ENCODE data around the gene ADAMTS9. TPM values are rescaled to one million over a fixed set of nuclear protein-coding genes. Genes with fewer than 3 reads are reported as not detected.
A peak's percentile ranks its signal among the peaks of the same experiment; 100 is the strongest.

Gene ADAMTS9
- total RNA-seq, 1 donor from 2014 or later = 123 TPM

DNA sequence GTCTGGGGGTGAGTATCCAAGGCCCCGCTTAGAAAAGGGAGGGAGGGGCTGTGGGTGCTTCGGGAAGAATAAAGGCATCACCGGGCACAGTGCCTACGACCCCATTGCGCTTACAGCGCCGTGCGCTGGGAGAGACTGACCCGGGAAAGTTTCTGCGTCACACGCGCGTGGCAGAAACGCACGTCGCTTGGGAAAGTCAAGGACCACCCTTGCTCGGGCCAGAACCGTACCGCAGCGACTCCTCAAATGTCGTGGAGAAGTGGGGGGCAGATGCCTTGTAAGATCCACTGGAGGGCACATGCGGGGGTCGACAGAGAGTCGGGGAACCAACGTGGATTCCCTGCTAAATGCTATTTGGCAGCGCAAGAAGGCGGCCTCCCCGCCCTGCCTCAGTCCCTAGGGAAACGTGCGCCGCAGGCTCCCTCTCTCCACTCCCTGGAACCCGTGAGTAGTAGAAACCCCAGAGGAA, 2.4 kb downstream of the ADAMTS9 start:
- DNase-seq (ENCODE audit: low read depth) = no peak

DNA sequence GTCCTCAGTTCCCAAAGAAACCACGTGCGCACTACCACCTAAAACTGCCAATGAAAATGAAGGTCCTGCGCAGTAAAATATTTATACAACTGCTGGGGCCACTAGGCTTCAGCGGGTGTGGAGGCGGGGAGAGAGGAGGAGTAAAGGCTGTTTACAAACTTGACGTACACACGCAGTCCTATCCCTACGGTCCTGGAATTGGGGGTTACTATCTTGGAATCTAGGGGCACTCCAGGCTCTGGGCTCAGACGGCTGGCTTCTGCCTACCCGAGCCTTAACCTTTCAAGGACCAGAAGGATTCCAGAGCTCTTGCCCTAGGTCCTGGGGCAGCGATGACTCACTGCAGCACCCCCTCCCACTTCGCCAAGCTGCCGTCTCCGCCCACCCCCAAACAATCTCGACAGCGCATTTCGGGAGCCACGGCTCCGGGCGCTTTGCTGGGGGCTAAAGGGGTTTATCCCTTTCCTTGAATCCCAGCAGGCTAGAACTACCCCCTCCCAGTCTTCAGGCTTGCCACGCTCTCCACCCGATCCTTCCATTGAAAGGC, 3.0 kb downstream of the ADAMTS9 start:
- DNase-seq (ENCODE audit: low read depth) = peak; percentile 73

DNA sequence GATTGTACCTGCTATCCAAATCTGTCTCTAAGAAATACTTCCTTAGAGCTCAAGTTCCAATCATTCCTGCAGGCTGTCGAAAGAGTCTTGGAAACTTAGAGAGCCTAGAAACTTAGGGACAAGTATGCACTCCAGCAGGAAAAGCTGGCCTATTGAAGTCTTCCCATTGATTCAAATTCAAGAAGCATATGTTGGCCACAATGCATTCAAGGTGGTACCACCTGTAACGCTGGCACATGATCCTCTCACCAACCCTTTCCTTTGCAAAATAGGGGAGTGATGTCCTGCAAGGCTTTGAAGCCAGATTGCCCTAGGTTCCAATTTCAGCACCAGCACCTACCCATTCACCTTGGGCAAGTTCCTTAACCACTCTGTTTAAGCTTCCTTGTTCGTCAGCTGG, 6.0 kb downstream of the ADAMTS9 start:
- DNase-seq (ENCODE audit: low read depth) = no peak

DNA sequence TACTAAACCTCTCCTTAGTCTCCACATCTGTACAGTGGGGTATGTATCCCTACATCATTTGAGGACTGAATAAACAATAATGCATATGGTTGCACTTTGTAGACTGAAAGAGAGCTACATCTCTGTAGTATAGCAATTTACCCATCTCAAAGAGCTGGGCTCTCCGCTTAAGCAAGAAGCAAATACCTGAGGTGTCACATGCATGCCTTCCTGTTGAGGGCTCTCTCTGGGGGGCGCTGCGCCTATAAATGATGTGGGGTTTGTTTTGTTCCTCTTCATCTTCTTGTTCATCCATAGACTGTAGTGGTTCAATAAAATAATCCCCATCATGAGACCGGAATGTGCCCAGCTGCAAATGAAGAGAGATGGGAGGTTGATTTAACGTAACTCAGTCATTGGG, 6.8 kb downstream of the ADAMTS9 start:
- no peak for DNase-seq (ENCODE audit: low read depth)

DNA sequence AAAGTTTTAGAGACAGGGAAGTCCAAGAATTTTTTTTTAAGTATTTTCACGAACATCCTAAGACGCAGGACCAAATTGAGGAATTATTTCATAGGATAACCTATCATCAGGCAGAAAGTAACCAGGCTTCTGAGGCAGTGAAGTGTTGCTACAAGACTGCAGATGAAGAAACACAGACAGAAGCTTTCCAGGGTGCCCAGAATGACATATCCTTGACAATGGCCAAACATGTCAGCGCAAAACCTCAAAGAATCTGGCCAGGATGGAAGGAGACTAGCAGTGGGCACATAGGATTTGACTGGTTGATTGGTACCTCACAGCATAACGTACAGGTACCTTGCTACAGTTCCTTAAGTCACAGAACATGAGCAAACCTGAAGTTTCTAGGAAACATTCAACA, 7.5 kb downstream of the ADAMTS9 start:
- no peak for DNase-seq (ENCODE audit: low read depth)

DNA sequence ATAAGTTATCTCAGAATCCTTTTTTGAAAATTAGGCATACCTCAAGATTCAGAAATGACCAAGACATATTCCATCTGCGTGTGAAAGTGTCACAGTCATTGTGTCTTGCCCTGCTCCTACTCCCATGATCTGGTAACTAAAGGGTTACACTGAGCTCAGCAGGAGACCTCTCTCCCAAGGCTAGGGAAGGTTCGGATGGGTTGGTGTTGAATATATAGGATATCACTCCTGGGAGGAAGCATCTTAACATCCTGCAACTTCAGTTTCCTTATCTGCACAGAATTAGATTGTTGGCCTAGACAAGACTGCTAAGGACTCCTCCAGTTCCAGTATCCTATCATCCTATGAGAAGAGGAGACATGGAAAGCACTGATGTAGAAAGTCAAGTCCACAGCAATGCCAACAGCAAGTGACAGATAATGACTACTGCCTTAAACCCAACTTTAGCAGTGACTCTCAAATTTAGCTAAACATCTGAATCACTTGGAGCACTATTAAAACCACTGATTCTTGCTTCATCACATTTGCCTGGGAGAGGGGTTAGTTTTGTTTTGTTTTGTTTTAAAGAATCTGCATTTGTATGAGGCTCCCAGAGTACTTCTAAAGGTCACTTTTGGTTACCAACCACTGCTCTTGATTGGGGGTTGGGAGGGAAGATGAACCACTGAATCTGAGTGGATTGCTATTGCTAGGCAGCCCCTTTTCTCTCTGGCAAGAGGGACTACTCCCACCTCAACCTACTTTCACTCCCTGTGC, 9.7 kb downstream of the ADAMTS9 start:
- peak; percentile 60 for DNase-seq (ENCODE audit: low read depth)

DNA sequence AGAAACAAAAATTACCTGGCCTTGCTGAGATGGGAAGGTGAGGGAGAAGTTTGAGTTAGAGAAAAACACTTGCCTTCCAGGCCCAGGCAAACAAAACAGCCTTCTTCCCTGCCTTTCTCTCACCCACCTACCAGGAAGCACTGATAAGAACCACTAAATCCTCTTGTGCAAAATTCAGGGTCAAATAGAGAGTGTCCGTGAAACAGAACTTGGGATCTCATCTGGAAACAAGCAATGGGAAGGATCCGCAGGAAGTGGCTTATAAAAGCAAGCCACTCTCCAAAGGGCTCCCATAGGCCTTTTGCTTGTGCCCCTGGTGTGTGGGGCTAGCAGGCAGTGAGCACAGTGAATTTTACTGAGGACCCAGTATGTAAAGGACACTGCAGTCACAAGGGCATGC, 11.0 kb downstream of the ADAMTS9 start:
- DNase-seq (ENCODE audit: low read depth) = no peak

DNA sequence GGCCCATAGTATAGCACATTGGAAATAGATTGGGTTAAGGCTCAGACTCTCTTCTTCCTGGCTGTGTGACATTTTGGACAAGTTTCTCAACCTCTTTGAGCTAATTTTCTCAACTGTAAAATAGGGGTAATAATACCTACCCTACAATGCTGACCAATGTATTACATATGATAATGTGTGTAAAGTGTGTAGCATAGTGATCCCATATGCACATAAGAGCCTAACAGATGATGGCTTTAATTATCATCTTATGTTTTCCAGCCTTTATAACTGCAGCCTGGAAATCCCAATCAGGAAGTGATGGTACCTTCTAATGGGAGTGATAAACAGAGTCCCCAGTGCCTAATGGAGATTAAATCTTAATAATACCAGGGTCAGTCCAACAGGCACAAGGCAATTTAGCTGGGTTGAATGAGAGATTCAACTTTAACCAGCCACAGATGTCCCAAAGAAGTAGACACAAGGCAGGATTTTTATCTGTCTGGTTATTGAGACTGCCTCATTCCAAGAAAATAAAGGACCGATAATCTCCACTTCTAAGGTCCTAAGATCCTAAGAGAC, 12.0 kb downstream of the ADAMTS9 start:
- DNase-seq (ENCODE audit: low read depth) = no peak

DNA sequence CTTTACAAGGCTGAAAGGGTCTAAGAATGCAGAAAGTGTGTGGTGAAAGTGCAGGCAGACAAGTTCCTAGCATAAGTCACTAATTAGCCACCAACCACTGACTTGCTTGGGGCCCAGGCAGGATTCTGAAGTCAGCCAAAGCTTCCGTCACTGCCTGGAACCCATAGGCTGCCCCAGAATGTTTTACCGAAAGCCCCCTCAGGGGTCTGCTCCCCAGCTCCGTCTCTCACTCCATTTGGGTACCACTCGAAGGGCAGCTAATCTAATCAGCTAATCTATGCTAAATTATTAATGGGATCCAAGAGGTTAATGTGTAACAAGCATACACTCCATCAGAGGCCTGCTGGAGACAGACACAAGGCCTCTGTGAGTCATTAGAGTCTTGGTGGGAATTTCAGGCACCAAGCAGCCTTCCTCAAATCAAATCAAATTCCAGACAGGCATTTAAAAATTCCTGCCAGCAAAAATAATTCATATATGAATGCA, 13.2 kb downstream of the ADAMTS9 start:
- DNase-seq (ENCODE audit: low read depth) = peak; percentile 99

DNA sequence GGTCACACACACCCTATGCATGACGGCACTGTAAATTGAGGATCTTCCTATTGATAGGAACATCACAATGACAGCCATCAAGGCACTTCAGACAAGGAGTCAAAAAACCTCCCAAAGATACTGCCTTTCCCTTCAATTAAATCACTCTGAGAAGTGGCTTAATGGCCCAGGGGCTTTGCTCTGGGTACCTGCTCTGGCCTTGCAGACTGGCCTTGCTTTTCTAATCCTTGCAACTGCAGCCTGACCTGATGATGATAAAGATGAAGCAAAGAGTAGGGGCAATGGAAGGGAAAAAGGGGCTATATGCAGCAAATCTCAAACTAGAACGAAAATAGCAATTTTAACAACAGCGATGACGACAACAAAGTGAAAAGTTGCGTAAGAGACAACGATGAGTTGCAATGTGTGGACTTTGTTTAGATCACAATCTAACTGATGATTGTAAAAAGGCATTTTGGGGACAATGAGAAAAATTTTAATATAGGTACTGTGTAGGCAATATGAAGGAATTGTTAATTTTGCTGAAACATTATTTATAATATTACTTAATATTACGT, 14.6 kb downstream of the ADAMTS9 start:
- DNase-seq (ENCODE audit: low read depth) = no peak

DNA sequence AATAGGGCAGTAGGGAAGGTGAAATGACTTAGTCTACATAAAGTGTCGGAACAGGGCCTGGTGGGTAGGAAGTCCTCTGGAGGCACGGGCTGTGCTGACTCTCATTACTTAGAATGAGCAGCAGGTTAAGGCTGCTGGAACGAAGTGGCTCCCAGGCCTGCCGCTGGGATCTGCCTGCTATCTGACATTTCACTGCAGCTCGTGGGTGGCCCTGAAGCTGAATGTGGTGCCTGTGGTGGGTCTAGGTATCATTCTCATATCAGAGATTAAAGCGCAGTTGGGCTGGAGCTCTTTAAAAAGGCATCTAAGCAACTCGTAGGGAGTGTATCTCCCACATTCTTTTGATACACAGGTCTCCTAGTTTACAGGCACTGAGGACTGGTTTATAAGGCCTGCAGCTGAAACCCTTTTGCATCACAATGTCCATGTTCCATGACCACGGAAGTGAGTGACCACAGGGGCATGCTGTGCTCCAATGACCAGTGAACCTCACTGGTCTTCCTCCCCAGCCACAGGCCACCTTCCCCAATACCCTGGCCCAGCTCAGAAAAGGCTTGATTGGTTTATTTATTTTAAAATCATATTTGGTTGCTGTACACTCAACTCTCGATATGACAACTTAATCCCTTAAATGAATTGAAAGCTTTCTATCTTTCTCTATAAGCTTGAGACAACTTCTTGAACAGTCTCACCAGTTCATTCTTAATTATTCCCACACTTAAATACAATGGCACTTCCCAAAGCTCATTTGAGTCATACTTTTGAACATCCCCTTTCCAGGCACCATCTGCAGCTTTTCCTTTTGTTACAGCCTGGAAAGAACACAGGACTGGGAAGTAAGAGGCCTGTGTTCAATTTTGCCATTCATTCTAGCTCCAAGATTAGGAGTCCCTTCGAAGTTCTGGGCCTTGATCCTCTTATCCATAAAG, 19.0 kb downstream of the ADAMTS9 start:
- DNase-seq (ENCODE audit: low read depth) = peak; percentile 78

DNA sequence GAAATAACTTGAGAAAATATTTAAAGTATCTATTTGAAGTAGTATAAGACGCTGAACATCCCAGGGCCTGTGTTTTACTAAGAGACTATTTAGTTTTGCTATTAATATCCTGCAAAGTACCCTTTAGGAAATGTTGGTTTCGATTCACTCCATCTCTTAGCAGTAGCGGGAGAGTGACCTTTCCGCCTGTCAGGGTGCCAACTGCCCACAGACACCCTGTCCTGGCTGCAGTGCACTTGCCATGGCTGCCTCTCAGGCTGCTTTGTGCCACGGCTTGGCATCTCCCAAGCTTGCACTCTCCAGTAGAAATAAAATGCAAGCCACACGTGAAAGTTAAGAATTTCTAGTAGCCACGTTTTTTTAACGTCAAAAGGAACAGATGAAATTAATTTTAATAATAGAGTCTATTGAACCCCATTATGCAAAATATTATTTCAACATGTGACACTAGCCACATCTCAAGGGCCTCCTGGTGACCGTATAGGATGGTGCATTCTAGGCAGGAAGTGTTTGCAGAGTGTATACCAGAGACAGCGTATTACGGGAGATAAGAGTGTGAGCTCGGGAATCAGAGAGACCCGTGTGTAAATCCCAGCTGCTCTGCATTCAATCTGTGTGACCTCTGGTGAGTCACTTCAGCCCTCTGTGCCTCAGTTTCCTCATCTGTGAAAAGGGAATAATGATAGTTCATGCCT, 19.8 kb downstream of the ADAMTS9 start:
- no peak for DNase-seq (ENCODE audit: low read depth)

DNA sequence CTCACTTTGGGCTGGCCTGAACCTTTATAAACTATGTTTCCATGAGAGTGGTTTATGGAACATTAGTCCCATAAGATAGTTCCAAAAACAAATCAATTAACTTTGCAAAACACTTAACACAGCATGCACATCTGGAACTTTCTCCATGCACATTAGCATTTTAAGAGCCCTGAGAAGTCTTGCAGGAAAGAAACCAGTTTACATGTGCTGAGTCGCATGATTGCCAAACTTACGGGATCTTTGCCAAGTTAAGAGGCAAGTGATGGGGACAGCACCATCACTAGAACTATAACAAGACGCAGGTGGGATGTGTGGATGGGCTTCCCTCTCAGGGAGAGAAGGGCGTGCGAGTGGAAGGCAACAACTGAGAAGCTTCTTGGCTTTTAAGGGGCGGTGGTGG, 20.7 kb downstream of the ADAMTS9 start:
- DNase-seq (ENCODE audit: low read depth) = peak; percentile 90

DNA sequence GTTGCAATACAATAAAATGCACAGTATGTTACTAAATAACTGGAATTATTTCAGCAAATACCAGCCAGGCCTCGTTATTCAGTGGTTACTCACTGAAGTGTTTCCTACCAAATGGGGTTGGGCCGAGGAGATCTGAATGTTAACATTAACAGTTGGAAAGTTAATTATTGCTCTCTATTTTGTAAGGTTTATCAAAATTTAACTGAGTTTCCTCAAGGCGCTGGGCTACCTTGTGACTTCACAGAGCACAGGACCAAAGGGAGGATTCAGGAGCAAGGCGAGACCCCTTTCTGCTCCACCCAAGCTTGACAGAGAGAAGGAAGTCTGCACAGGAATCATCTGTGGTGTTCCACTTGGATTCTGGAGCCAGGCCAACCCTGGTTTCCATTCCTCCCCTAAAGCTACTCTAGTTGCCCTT, 21.6 kb downstream of the ADAMTS9 start:
- DNase-seq (ENCODE audit: low read depth) = peak; percentile 99

DNA sequence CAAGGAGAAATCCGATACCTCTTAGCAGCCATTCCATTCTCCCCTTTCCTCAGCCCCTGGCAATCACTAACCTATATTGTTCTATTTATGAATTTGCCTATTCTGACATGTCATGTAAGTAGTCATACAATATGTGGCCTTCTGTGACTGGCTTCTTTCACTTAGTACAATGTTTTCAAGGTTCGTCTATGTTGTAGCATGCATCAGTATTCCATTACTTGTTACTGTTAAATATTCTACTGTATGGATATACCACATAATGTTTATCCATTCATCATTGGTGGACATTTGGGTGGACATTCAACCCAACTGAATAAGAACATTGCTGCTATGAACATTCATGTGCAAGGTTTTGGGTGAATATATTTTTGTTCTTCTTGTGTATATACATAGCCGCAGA, 23.4 kb downstream of the ADAMTS9 start:
- no peak for DNase-seq (ENCODE audit: low read depth)

DNA sequence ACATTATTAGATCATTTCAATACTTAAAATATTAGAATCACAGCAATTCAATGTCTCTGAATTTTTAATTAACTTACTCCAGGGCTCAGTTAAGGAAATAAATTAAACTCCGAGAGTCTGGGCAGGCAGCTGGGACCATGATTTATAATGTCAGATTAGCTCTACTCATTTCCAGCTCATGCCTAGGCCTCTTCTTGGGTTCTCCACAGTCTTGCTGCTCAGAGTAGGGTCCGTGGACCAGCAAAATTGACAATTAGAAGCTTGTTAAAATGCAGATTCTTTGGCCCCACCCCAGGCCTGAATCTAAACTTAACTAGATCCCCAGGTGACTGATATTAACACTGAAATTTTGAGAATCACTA, 28.2 kb downstream of the ADAMTS9 start:
- no peak for DNase-seq (ENCODE audit: low read depth)

DNA sequence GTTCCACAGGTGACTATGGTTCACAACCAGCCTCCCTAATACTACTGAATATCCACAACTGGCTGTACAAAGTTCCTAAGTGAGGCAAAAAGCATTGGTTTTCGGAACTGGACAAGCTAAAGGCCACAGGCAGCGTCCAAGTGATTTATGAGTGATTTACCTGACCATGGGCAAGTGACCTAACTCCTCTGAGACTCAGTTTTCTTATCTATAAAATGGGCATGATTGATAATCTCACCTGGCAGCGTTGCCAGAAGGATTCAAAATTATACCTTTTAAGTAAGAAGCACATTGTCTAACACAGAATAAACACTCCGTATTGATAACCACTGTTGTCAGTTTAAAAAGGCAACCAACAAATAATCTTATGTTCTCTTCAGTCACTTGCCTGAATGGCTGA, 29.8 kb downstream of the ADAMTS9 start:
- no peak for DNase-seq (ENCODE audit: low read depth)

DNA sequence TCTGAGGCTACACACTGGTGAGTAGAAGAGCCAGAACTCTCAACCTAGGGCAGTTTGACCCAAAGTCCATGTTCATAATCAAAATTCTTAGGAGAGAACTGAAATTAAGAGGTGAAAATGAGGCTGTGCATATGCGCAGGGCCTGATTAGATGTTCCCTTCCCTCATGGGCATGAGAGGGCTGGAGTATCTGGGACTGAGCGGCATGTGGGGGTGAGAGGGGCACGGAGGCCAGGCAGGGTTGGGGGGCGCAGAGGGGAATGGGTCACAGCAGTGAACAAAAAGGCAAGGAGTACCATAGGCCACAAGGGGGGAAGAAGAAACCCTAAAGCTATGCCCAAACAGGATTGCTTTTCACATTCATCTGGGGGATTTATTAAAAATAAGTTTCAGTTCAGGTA, 31.3 kb downstream of the ADAMTS9 start:
- no peak for DNase-seq (ENCODE audit: low read depth)

DNA sequence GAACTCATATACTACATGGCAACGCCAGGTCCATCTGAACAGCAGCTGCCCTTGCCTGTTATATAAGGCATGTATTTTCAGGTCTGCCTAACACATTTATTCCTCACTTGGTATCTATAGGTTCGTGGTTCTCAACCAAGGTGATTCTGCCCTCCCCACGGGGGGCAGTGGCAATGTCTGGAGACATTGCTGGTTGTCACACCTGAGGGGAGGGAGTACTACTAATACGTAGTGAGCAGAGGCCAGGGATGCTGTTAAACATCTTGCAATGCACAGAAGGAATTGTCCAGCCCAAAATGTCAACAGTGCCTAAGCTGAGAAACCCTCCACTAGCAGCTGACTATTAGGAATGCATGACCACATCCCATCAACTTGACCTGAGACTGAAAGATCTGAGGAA, 32.6 kb downstream of the ADAMTS9 start:
- DNase-seq (ENCODE audit: low read depth) = no peak

DNA sequence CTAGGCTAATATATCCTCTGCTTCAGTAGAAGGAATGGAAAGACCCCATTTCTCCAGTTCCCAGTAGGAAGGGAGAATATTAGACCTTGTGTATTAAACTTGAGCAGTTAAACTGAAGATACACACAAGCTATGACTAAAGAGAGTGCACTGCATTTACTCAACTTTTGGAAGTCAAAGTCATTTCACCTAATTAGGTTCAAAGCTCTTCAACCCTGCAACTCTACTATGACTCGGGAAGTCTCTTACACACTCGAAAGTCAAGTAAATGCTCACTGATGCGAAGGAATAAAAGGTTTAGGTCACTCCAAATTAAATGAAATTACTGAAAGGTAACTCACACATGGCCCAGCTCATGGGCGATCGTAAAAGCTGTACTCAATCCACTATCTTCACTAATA, 33.8 kb downstream of the ADAMTS9 start:
- DNase-seq (ENCODE audit: low read depth) = peak; percentile 73

DNA sequence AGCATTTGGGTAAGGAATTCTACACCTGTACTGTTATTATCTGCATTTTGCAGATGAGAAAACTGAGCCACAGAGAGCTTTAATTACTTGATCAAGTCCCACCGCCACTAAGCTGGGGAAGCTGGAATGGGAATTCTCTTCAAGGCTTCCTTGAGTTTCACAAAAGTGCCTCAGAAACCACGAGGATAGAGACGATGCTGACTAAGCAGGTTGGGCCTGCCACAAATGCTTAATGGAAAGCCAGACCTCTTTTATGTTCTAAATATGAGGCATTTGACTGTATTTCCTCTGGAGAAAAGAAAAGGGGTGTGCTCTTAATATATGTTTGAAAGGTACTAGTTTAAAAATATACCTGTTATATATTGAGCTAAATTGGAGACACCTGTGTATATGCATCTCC, 34.7 kb downstream of the ADAMTS9 start:
- peak; percentile 59 for DNase-seq (ENCODE audit: low read depth)
